HepG2 (cell line): ENCODE results near the gene UBQLN4.

ENCODE experiments used
- DPF2 ChIP-seq: sonication (generic); formaldehyde crosslinking; IDR thresholded peaks from 2 replicates; pipeline ENCODE4 v1.4.0; 2020; ENCODE audit warnings: mild to moderate bottlenecking, low read depth, missing genetic modification reagents, borderline replicate concordance
- ZNF792 ChIP-seq: IDR thresholded peaks from 2 replicates; pipeline ENCODE4 v1.6.1; 2016
- TF ChIP-seq, protein P1 (sequence below): sonication (generic); formaldehyde crosslinking; IDR thresholded peaks from 2 replicates; pipeline ENCODE4 v1.4.0; 2020; ENCODE audit warnings: missing genetic modification reagents, mild to moderate bottlenecking, borderline replicate concordance
- TF ChIP-seq, protein P2 (sequence below): sonication (generic); formaldehyde crosslinking; IDR thresholded peaks from 2 replicates; pipeline ENCODE4 v1.5.0; 2020; ENCODE audit warnings: mild to moderate bottlenecking, missing genetic modification reagents, moderate library complexity

- TF ChIP-seq DPF2 (CRISPR knock-in tag) (no peak), ZNF792 (no peak)
- TF ChIP-seq, protein P1, sequence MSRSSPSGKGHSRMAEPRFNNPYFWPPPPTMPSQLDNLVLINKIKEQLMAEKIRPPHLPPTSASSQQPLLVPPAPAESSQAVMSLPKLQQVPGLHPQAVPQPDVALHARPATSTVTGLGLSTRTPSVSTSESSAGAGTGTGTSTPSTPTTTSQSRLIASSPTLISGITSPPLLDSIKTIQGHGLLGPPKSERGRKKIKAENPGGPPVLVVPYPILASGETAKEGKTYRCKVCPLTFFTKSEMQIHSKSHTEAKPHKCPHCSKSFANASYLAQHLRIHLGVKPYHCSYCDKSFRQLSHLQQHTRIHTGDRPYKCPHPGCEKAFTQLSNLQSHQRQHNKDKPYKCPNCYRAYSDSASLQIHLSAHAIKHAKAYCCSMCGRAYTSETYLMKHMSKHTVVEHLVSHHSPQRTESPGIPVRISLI (CRISPR knock-in tag), result no peak
- TF ChIP-seq, protein P2, sequence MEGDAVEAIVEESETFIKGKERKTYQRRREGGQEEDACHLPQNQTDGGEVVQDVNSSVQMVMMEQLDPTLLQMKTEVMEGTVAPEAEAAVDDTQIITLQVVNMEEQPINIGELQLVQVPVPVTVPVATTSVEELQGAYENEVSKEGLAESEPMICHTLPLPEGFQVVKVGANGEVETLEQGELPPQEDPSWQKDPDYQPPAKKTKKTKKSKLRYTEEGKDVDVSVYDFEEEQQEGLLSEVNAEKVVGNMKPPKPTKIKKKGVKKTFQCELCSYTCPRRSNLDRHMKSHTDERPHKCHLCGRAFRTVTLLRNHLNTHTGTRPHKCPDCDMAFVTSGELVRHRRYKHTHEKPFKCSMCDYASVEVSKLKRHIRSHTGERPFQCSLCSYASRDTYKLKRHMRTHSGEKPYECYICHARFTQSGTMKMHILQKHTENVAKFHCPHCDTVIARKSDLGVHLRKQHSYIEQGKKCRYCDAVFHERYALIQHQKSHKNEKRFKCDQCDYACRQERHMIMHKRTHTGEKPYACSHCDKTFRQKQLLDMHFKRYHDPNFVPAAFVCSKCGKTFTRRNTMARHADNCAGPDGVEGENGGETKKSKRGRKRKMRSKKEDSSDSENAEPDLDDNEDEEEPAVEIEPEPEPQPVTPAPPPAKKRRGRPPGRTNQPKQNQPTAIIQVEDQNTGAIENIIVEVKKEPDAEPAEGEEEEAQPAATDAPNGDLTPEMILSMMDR, result no peak
These were observed 21.6 kb upstream of the UBQLN4 start for GRCh38 chr1:156075162-156075561.
